Glutamatergic neuron (in vitro differentiated cells): Measurements from ENCODE around the gene STAMBPL1. TPM values are rescaled to one million over a fixed set of nuclear protein-coding genes. Genes with fewer than 3 reads are reported as not detected.

Experiments
- DNase-seq: peaks from one replicate; pipeline ENCODE4 v3.0.0; 2022
- H3K27ac Mint-ChIP-seq: one replicate; pipeline ENCODE4 v1.8.0; 2020; ENCODE audit warnings: mild to moderate bottlenecking, mixed read lengths, inconsistent platforms; ENCODE audit not compliant: unreplicated experiment
- H3K27me3 Mint-ChIP-seq: one replicate; pipeline ENCODE4 v1.8.0; 2020; ENCODE audit warnings: mild to moderate bottlenecking, moderate library complexity, mixed read lengths, inconsistent platforms; ENCODE audit not compliant: unreplicated experiment
- H3K36me3 Mint-ChIP-seq: one replicate; pipeline ENCODE4 v1.8.0; 2020; ENCODE audit warnings: mild to moderate bottlenecking, mixed read lengths, inconsistent platforms; ENCODE audit not compliant: unreplicated experiment
- H3K4me1 Mint-ChIP-seq: one replicate; pipeline ENCODE4 v1.8.0; 2020; ENCODE audit warnings: mild to moderate bottlenecking, low read depth, mixed read lengths, inconsistent platforms; ENCODE audit not compliant: unreplicated experiment
- H3K4me3 Mint-ChIP-seq: one replicate; pipeline ENCODE4 v1.8.0; 2020; ENCODE audit warnings: mild to moderate bottlenecking, mixed read lengths, inconsistent platforms; ENCODE audit not compliant: unreplicated experiment
- H3K9me3 Mint-ChIP-seq: one replicate; pipeline ENCODE4 v1.8.0; 2020; ENCODE audit warnings: mild to moderate bottlenecking, moderate library complexity, mixed read lengths, inconsistent platforms; ENCODE audit not compliant: unreplicated experiment
- total RNA-seq: library from RNA; stranded (reverse); fragmentation: NEBNext Ultra II Directional; extraction: Animal tissue kit (Norgen Biotek cat#: 25700); gene quantifications from one replicate; pipeline ENCODE4 v1.2.1, GENCODE V29; 2021; ENCODE audit not compliant: unreplicated experiment
- TF ChIP-seq, protein P1 (sequence below): fragments of 200-600 bp; sonication (generic); IDR thresholded peaks from one replicate; pipeline ENCODE4 v1.5.0; 2021; ENCODE audit not compliant: partially characterized antibody, unreplicated experiment

Gene STAMBPL1
- total RNA-seq, 1 donor from 2014 or later = 4.4 TPM

DNA sequence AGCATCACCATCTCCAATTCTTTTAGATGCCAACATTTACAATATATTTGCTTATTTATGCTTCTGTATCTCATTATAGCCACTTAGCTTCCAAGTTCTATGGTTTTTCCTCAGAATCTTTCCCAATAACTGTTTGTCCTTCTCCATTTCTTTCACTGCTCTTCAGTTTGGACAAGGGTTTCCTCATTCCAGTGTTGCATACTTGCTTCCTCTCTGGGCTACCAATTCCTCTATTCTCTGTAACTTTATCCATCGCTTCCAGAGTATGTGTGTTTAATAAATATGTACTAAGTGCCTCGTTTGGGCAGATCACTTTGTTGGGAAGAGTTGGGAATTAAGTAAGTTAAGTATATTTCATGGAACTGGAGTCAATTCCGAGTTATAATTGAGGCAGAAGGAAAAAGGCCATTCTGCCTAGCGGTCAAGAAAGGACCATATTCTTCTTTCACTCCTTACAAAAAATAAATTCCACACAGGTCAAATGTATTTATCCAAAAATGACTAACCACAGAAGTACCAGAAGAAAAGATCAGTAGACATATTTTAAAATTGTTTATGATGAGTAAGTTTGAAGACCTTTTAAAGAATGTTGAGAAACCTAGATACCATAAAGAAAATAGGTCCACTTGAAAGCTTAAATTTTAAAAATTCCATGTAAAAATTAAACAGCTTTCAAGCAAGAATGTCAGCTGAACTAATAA lies 10.8 kb downstream of the STAMBPL1 start:
- no peak for DNase-seq
- TF ChIP-seq, protein P1, sequence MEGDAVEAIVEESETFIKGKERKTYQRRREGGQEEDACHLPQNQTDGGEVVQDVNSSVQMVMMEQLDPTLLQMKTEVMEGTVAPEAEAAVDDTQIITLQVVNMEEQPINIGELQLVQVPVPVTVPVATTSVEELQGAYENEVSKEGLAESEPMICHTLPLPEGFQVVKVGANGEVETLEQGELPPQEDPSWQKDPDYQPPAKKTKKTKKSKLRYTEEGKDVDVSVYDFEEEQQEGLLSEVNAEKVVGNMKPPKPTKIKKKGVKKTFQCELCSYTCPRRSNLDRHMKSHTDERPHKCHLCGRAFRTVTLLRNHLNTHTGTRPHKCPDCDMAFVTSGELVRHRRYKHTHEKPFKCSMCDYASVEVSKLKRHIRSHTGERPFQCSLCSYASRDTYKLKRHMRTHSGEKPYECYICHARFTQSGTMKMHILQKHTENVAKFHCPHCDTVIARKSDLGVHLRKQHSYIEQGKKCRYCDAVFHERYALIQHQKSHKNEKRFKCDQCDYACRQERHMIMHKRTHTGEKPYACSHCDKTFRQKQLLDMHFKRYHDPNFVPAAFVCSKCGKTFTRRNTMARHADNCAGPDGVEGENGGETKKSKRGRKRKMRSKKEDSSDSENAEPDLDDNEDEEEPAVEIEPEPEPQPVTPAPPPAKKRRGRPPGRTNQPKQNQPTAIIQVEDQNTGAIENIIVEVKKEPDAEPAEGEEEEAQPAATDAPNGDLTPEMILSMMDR = no peak
- no peaks in the 10 kb centered on the region for H3K36me3 Mint-ChIP-seq
- H3K27ac Mint-ChIP-seq = no peak overlapping the region
- no peaks in the 10 kb centered on the region for H3K4me1 Mint-ChIP-seq
- H3K9me3 Mint-ChIP-seq = no peaks in the 10 kb centered on the region
- no peak overlapping the region for H3K4me3 Mint-ChIP-seq
- no peaks in the 10 kb centered on the region for H3K27me3 Mint-ChIP-seq

DNA sequence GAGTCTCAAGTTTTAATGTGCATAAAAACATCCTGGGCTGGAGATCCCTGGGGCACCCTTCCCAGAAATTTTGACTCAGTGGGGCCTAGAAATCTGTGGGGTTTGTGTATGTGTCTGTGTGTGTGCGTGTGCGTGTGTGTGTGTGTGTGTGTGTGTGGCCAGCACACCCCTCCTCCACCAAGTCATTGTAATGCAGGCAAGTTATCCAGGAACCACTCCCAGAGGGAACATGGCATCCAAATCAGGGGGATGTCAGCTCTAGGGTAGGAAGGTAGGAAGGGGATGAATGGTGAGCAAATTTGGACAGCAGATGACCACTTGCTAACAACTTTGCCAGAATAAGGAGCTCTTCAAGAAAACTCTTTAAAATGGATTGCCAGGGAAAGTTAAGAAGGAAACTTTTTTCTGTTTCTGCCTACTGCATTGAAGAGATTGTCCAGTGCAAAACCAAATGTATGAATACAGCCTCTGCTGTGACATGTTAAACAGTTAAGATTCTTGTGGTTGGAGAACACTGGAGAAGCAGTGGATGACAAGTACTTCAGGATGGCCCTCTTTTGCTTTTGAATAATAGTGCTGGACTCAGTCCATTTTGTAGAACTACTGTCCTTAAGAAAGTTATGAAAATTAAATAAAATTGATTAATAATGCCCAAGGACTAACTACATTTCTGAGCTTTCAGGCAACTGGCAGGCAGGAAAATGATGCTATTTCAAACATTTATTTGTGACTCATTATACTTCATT lies 12.3 kb downstream of the STAMBPL1 start:
- Mint-ChIP-seq H3K4me1 (peaks cover 1% of the 10 kb centered on the region), H3K36me3 (no peaks in the 10 kb centered on the region), H3K4me3 (no peak overlapping the region), H3K27ac (no peak overlapping the region), H3K27me3 (no peaks in the 10 kb centered on the region), H3K9me3 (no peaks in the 10 kb centered on the region)
- TF ChIP-seq, protein P1 = no peak
- DNase-seq = no peak

DNA sequence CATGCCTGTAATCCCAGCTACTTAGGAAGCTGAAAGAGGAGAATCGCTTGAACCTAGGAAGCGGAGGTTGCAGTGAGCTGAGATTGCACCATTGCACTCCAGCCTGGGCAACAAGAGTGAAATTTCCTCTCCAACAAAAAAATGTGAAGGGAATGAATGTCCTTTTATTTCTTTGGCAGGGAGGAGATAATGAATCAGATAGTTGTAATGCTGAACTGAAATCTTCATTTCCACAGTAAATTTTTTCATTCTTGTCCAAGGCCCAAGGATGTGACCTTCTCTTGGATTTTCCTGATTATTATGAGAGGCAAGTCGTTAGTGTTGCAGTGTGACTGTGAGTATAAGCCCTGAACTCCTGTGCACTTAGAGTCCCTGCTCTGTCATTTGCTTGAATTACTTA lies 13.6 kb downstream of the STAMBPL1 start:
- H3K36me3 Mint-ChIP-seq = no peaks in the 10 kb centered on the region
- H3K27me3 Mint-ChIP-seq = no peaks in the 10 kb centered on the region
- TF ChIP-seq, protein P1 = no peak

DNA sequence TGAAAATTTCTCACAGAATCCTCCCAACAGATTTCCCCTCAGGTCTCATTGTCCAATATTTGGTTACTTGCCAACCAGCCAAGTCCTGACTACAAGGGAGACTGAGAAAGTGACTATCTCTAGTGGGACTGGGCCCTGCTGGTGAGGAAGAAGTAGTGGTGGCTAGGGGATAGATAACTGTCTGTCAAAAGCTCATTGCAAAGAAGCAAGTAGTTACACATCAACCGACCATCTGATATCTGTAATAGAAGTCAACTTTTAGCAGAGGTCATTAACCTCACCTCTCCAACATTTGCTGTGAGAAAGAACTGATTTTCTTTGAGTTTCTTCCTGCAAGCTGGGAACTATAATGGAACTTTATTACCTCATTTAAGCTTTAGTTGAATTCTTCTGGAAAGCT lies 15.2 kb downstream of the STAMBPL1 start:
- Mint-ChIP-seq H3K4me1 (peaks cover 5% of the 10 kb centered on the region), H3K27ac (no peak overlapping the region), H3K4me3 (no peak overlapping the region), H3K27me3 (no peaks in the 10 kb centered on the region), H3K36me3 (no peaks in the 10 kb centered on the region), H3K9me3 (no peaks in the 10 kb centered on the region)
- no peak for DNase-seq
- TF ChIP-seq, protein P1 = no peak

More for the DNA sequence above, 13.6 kb downstream of the STAMBPL1 start:
- H3K27ac Mint-ChIP-seq = no peak overlapping the region
- H3K4me3 Mint-ChIP-seq = no peak overlapping the region
- no peaks in the 10 kb centered on the region for H3K9me3 Mint-ChIP-seq
- H3K4me1 Mint-ChIP-seq = peaks cover 1% of the 10 kb centered on the region
- DNase-seq = no peak
